ENCODE measurements around the gene MDH2. TPM values are rescaled to one million over a fixed set of nuclear protein-coding genes. Genes with fewer than 3 reads are reported as not detected.
"Not testable (repeated sequence)": the region's sequence is repeated elsewhere in the genome, so short reads cannot be mapped to it uniquely, and the experiment has no call there.

Gene MDH2
- total RNA-seq, 1 donor = 28.2 TPM

GRCh38 chr7:76023002-76023401 is 24.9 kb upstream of the MDH2 start:
- H3K27me3 ChIP-seq (ENCODE audit: insufficient read depth, low read length) = no peaks in the 10 kb centered on the region
- no peaks in the 10 kb centered on the region for H3K9me3 ChIP-seq (ENCODE audit: low read depth, low read length)
- peaks cover 30% of the 10 kb centered on the region for H3K4me1 ChIP-seq (ENCODE audit: insufficient read depth, low read length)
- H3K4me3 ChIP-seq (ENCODE audit: low read length) = no peak overlapping the region

- not testable (repeated sequence) for H3K27me3 ChIP-seq (ENCODE audit: insufficient read depth, low read length)
These were observed 18.2 kb upstream of the MDH2 start for GRCh38 chr7:76029682-76030081.

GRCh38 chr7:76031964-76032363 is 15.9 kb upstream of the MDH2 start:
- H3K4me1 ChIP-seq (ENCODE audit: insufficient read depth, low read length) = no peaks in the 10 kb centered on the region
- no peak overlapping the region for H3K4me3 ChIP-seq (ENCODE audit: low read length)
- no peaks in the 10 kb centered on the region for H3K9me3 ChIP-seq (ENCODE audit: low read depth, low read length)
- no peaks in the 10 kb centered on the region for H3K27me3 ChIP-seq (ENCODE audit: insufficient read depth, low read length)

More at GRCh38 chr7:76029682-76030081, 18.2 kb upstream of the MDH2 start:
- not testable (repeated sequence) for H3K4me1 ChIP-seq (ENCODE audit: insufficient read depth, low read length); H3K4me3 ChIP-seq (ENCODE audit: low read length); H3K9me3 ChIP-seq (ENCODE audit: low read depth, low read length)

- Histone ChIP-seq H3K9me3 (ENCODE audit: low read depth, low read length) (no peaks in the 10 kb centered on the region), H3K4me3 (ENCODE audit: low read length) (no peak overlapping the region), H3K27me3 (ENCODE audit: insufficient read depth, low read length) (no peaks in the 10 kb centered on the region), H3K4me1 (ENCODE audit: insufficient read depth, low read length) (no peaks in the 10 kb centered on the region)
These were observed 10.6 kb upstream of the MDH2 start for GRCh38 chr7:76037310-76037709.

GRCh38 chr7:76040126-76040525 is 7.8 kb upstream of the MDH2 start:
- Histone ChIP-seq H3K4me3 (ENCODE audit: low read length) (no peak overlapping the region), H3K27me3 (ENCODE audit: insufficient read depth, low read length) (no peaks in the 10 kb centered on the region), H3K9me3 (ENCODE audit: low read depth, low read length) (no peaks in the 10 kb centered on the region), H3K4me1 (ENCODE audit: insufficient read depth, low read length) (peaks cover 9% of the 10 kb centered on the region)

- Histone ChIP-seq H3K4me1 (ENCODE audit: insufficient read depth, low read length) (peaks cover 42% of the 10 kb centered on the region), H3K4me3 (ENCODE audit: low read length) (no peak overlapping the region), H3K9me3 (ENCODE audit: low read depth, low read length) (no peaks in the 10 kb centered on the region), H3K27me3 (ENCODE audit: insufficient read depth, low read length) (no peaks in the 10 kb centered on the region)
These were observed 3.5 kb upstream of the MDH2 start for GRCh38 chr7:76044375-76044865.

- Histone ChIP-seq H3K9me3 (ENCODE audit: low read depth, low read length) (no peaks in the 10 kb centered on the region), H3K4me3 (ENCODE audit: low read length) (peak overlapping the region; percentile 99), H3K4me1 (ENCODE audit: insufficient read depth, low read length) (peaks cover 42% of the 10 kb centered on the region), H3K27me3 (ENCODE audit: insufficient read depth, low read length) (no peaks in the 10 kb centered on the region)
These were observed 548 bp upstream of the MDH2 start for GRCh38 chr7:76047305-76047810.

GRCh38 chr7:76048668-76048988 is 722 bp downstream of the MDH2 start:
- H3K4me1 ChIP-seq (ENCODE audit: insufficient read depth, low read length) = peaks cover 45% of the 10 kb centered on the region
- H3K4me3 ChIP-seq (ENCODE audit: low read length) = peak overlapping the region; percentile 99
- H3K27me3 ChIP-seq (ENCODE audit: insufficient read depth, low read length) = no peaks in the 10 kb centered on the region
- no peaks in the 10 kb centered on the region for H3K9me3 ChIP-seq (ENCODE audit: low read depth, low read length)

GRCh38 chr7:76049295-76049694 is 1.4 kb downstream of the MDH2 start:
- Histone ChIP-seq H3K4me1 (ENCODE audit: insufficient read depth, low read length) (peaks cover 49% of the 10 kb centered on the region), H3K27me3 (ENCODE audit: insufficient read depth, low read length) (no peaks in the 10 kb centered on the region), H3K9me3 (ENCODE audit: low read depth, low read length) (no peaks in the 10 kb centered on the region), H3K4me3 (ENCODE audit: low read length) (no peak overlapping the region)

GRCh38 chr7:76050545-76050944 is 2.6 kb downstream of the MDH2 start:
- Histone ChIP-seq H3K9me3 (ENCODE audit: low read depth, low read length) (no peaks in the 10 kb centered on the region), H3K4me1 (ENCODE audit: insufficient read depth, low read length) (peaks cover 38% of the 10 kb centered on the region), H3K4me3 (ENCODE audit: low read length) (no peak overlapping the region), H3K27me3 (ENCODE audit: insufficient read depth, low read length) (no peaks in the 10 kb centered on the region)

GRCh38 chr7:76051840-76052239 is 3.9 kb downstream of the MDH2 start:
- no peaks in the 10 kb centered on the region for H3K9me3 ChIP-seq (ENCODE audit: low read depth, low read length)
- no peak overlapping the region for H3K4me3 ChIP-seq (ENCODE audit: low read length)
- H3K4me1 ChIP-seq (ENCODE audit: insufficient read depth, low read length) = peaks cover 26% of the 10 kb centered on the region
- H3K27me3 ChIP-seq (ENCODE audit: insufficient read depth, low read length) = no peaks in the 10 kb centered on the region

- H3K4me3 ChIP-seq (ENCODE audit: low read length); H3K9me3 ChIP-seq (ENCODE audit: low read depth, low read length); H3K27me3 ChIP-seq (ENCODE audit: insufficient read depth, low read length): not testable (repeated sequence)
- peaks cover 21% of the 10 kb centered on the region for H3K4me1 ChIP-seq (ENCODE audit: insufficient read depth, low read length)
These were observed 4.8 kb downstream of the MDH2 start for GRCh38 chr7:76052681-76053080.

GRCh38 chr7:76053461-76053860 is 5.6 kb downstream of the MDH2 start:
- peaks cover 19% of the 10 kb centered on the region for H3K4me1 ChIP-seq (ENCODE audit: insufficient read depth, low read length)
- H3K27me3 ChIP-seq (ENCODE audit: insufficient read depth, low read length) = no peaks in the 10 kb centered on the region
- H3K4me3 ChIP-seq (ENCODE audit: low read length) = no peak overlapping the region

GRCh38 chr7:76054123-76055120 is 6.5 kb downstream of the MDH2 start:
- Histone ChIP-seq H3K4me3 (ENCODE audit: low read length) (no peak overlapping the region), H3K27me3 (ENCODE audit: insufficient read depth, low read length) (no peaks in the 10 kb centered on the region), H3K9me3 (ENCODE audit: low read depth, low read length) (no peaks in the 10 kb centered on the region), H3K4me1 (ENCODE audit: insufficient read depth, low read length) (peaks cover 9% of the 10 kb centered on the region)

More at GRCh38 chr7:76053461-76053860, 5.6 kb downstream of the MDH2 start:
- H3K9me3 ChIP-seq (ENCODE audit: low read depth, low read length) = no peaks in the 10 kb centered on the region

GRCh38 chr7:76056241-76056640 is 8.3 kb downstream of the MDH2 start:
- Histone ChIP-seq H3K9me3 (ENCODE audit: low read depth, low read length) (no peaks in the 10 kb centered on the region), H3K4me1 (ENCODE audit: insufficient read depth, low read length) (peaks cover 9% of the 10 kb centered on the region), H3K4me3 (ENCODE audit: low read length) (no peak overlapping the region), H3K27me3 (ENCODE audit: insufficient read depth, low read length) (no peaks in the 10 kb centered on the region)

Data from mononuclear cell (primary cell).